K562 (cell line): ENCODE measurements around the gene FGR. TPM values are rescaled to one million over a fixed set of nuclear protein-coding genes. Genes with fewer than 3 reads are reported as not detected.

Experiments used
- ATAC-seq: fragments of 200-7000 bp; cut with Tn5 transposase; 3 replicates; pipeline ENCODE4 v1.9.1; 2020; ENCODE audit warnings: moderate library complexity
- BruUV-seq: library from RNA; stranded (reverse); fragments of 400-500 nt; replicated peaks from 2 replicates; lab custom pipeline; 2021; lab: Mats Ljungman, UMichigan
- CTCF ChIA-PET: fragments of 300-600 bp; formaldehyde crosslinking; extraction: SDS; loops from one replicate; lab custom pipeline; 2021; ENCODE audit warnings: low intra/inter-chr PET ratio; lab: Yijun Ruan, JAX
- POLR2A ChIA-PET: fragments of 300-600, 350-650 bp; sonication (Branson Sonifier 250); formaldehyde crosslinking; extraction: SDS; loops from one replicate; lab custom pipeline; 2021; ENCODE audit warnings: antibody characterized with exemption, inconsistent platforms; lab: Yijun Ruan, JAX
- DNase-seq, 4 experiments: peaks; one replicate each; pipeline versions ENCODE4 v3.0.0 to v3.0.0-alpha.2; 2011 to 2018; ENCODE audit warnings: low spot score in 3 of 4, mixed read lengths in 3 of 4; ENCODE audit errors: extremely low read depth in 1 of 4
- FAIRE-seq: peaks from 2 replicates; lab custom pipeline; 2011; peaks lifted over from hg19 to GRCh38; lab: Jason Lieb, UNC
- H2AFZ ChIP-seq: 2 replicates; pipeline ENCODE4 v1.6.0; 2011; ENCODE audit warnings: low read depth, low read length, control low read depth, inconsistent platforms
- H3K27ac ChIP-seq: fragments of 200-600 bp; 3 replicates; pipeline ENCODE4 v1.8.0; 2011; ENCODE audit warnings: low read depth, mild to moderate bottlenecking, control low read depth, inconsistent platforms, low read length, moderate library complexity, mixed read lengths; ENCODE audit errors: extremely low read depth
- H3K27me3 ChIP-seq, 2 experiments: fragments of 300-600 bp in 1 of 2; 2 replicates in 1 of 2; 3 replicates in 1 of 2; pipeline versions ENCODE4 v1.6.0 to v1.8.0; 2011; ENCODE audit warnings: inconsistent platforms in 2 of 2, low read length in 2 of 2, mild to moderate bottlenecking in 1 of 2, mixed read lengths in 1 of 2, moderate library complexity in 1 of 2; ENCODE audit not compliant: control insufficient read depth in 2 of 2, insufficient read depth in 2 of 2
- H3K36me3 ChIP-seq: fragments of 300-600 bp; 3 replicates; pipeline ENCODE4 v1.8.0; 2011; ENCODE audit warnings: mild to moderate bottlenecking, low read length, inconsistent platforms; ENCODE audit not compliant: control insufficient read depth, insufficient read depth
- H3K4me1 ChIP-seq, 2 experiments: fragments of 200-600 bp in 1 of 2; replicated peaks in 1 of 2; 2 replicates in 1 of 2; 3 replicates in 1 of 2; pipeline versions ENCODE4 v1.5.1 to v1.8.0; 2011; ENCODE audit warnings: inconsistent platforms in 2 of 2, low read length in 2 of 2, mild to moderate bottlenecking in 1 of 2, mixed read lengths in 1 of 2, moderate library complexity in 1 of 2; ENCODE audit not compliant: control insufficient read depth in 2 of 2, insufficient read depth in 2 of 2
- H3K4me2 ChIP-seq: 2 replicates; pipeline ENCODE4 v1.6.1; 2011; ENCODE audit warnings: low read length, control low read depth, inconsistent platforms, mixed read lengths; ENCODE audit not compliant: insufficient read depth
- H3K4me3 ChIP-seq: fragments of 200-600 bp; sonication (generic), shearing (Covaris generic); 2 replicates; pipeline ENCODE4 v1.5.1; 2016; ENCODE audit warnings: control low read depth, inconsistent platforms
- H3K79me2 ChIP-seq: fragments of 200-600 bp; 3 replicates; pipeline ENCODE4 v1.8.0; 2011; ENCODE audit warnings: low read length, inconsistent platforms; ENCODE audit not compliant: control insufficient read depth, insufficient read depth
- H3K9ac ChIP-seq, 2 experiments: 2 replicates each; pipeline versions ENCODE4 v1.6.0 to v1.6.1; 2011; ENCODE audit warnings: low read depth in 2 of 2, low read length in 2 of 2, control low read depth in 1 of 2, inconsistent platforms in 1 of 2, mild to moderate bottlenecking in 1 of 2, mixed read lengths in 1 of 2; ENCODE audit not compliant: insufficient read depth in 1 of 2
- H3K9me1 ChIP-seq: one replicate; pipeline ENCODE4 v1.6.0; 2011; ENCODE audit warnings: inconsistent platforms, mild to moderate bottlenecking, low read length, moderate library complexity; ENCODE audit not compliant: control insufficient read depth, insufficient read depth
- H3K9me3 ChIP-seq: replicated peaks from 2 replicates; pipeline ENCODE4 v1.5.1; 2011; ENCODE audit warnings: low read depth, low read length, inconsistent platforms; ENCODE audit not compliant: control insufficient read depth, insufficient read depth
- H4K20me1 ChIP-seq: replicated peaks from 2 replicates; pipeline ENCODE4 v1.6.1; 2011; ENCODE audit warnings: low read length, inconsistent platforms, mixed read lengths; ENCODE audit not compliant: control insufficient read depth, insufficient read depth
- BHLHE40 ChIP-seq: IDR thresholded peaks from 2 replicates; pipeline ENCODE4 v1.6.1; 2011; ENCODE audit warnings: low read length, improper control_type of control experiment
- CC2D1A ChIP-seq: fragments of 450-650 bp; IDR thresholded peaks from 2 replicates; pipeline ENCODE4 v1.6.1; 2017; ENCODE audit warnings: mild to moderate bottlenecking
- CHD4 ChIP-seq: fragments of 200-600 bp; sonication (generic); IDR thresholded peaks from 3 replicates; pipeline ENCODE4 v1.6.1; 2012; ENCODE audit warnings: low read depth, mild to moderate bottlenecking, mixed read lengths, low read length, inconsistent platforms; ENCODE audit not compliant: insufficient read depth, insufficient replicate concordance, poor library complexity, severe bottlenecking
- DACH1 ChIP-seq: fragments of 450-650 bp; IDR thresholded peaks from 2 replicates; pipeline ENCODE4 v1.6.1; 2018; ENCODE audit not compliant: partially characterized antibody
- NR2C1 ChIP-seq, 2 experiments: fragments of 450-650 bp; IDR thresholded peaks; 2 replicates each; pipeline ENCODE4 v1.6.1; 2017; ENCODE audit warnings: mild to moderate bottlenecking in 2 of 2, antibody characterized with exemption in 1 of 2, inconsistent platforms in 1 of 2, missing compliant biosample characterization in 1 of 2, missing genetic modification characterization in 1 of 2
- NR2C2 ChIP-seq, 2 experiments: fragments of 200-800 bp in 1 of 2; sonication (Bioruptor generic) in 1 of 2; sonication (generic) in 1 of 2; formaldehyde crosslinking in 1 of 2; IDR thresholded peaks; 2 replicates each; pipeline versions ENCODE4 v1.6.1 to v1.8.0; 2016 to 2022; ENCODE audit warnings: mild to moderate bottlenecking in 1 of 2, missing compliant biosample characterization in 1 of 2, missing genetic modification characterization in 1 of 2, missing genetic modification reagents in 1 of 2
- POLR3G ChIP-seq: IDR thresholded peaks from 2 replicates; pipeline ENCODE4 v1.6.1; 2011; ENCODE audit not compliant: insufficient read length, insufficient replicate concordance; ENCODE audit errors: extremely low read depth
- ZBTB7A ChIP-seq: IDR thresholded peaks from 2 replicates; pipeline ENCODE4 v1.6.1; 2011; ENCODE audit warnings: low read depth, mild to moderate bottlenecking, low read length, moderate library complexity, borderline replicate concordance; ENCODE audit not compliant: control insufficient read depth
- ZEB2 ChIP-seq: fragments of 450-650 bp; IDR thresholded peaks from 2 replicates; pipeline ENCODE4 v1.6.1; 2016
- ZFX ChIP-seq: sonication (generic); formaldehyde crosslinking; IDR thresholded peaks from 2 replicates; pipeline ENCODE4 v1.8.0; 2022; ENCODE audit warnings: mild to moderate bottlenecking, missing genetic modification reagents, moderate library complexity
- ZNF696 ChIP-seq: fragments of 250-450 bp; sonication (Bioruptor Pico); conservative IDR thresholded peaks from 2 replicates; pipeline ENCODE4 v1.4.0; 2020; ENCODE audit warnings: mild to moderate bottlenecking, moderate library complexity
- WGBS: fragments of 100-300 bp; shearing (Covaris generic); methylation state at CpG from one replicate; pipeline ENCODE4 v1.1.6; 2016; ENCODE audit warnings: low coverage, mixed read lengths; ENCODE audit not compliant: insufficient coverage; ENCODE audit errors: missing lambda C conversion rate; 5-methylcytosine and 5-hydroxymethylcytosine counted together
- in situ Hi-C: fragments of 300-500 bp; cut with MboI; formaldehyde crosslinking; loops from 4 replicates; pipeline ENCODE4 v1.15.0; 2018; ENCODE audit warnings: inconsistent platforms, mixed read lengths
- intact Hi-C: fragments of 100-400 bp; cut with micrococcal nuclease; formaldehyde crosslinking; loops from 2 replicates; pipeline ENCODE4 v1.14.2; 2022
- polyA plus RNA-seq, 8 experiments: library from polyadenylated mRNA; depleted of rRNA in 4 of 8; stranded (reverse) in 5 of 8; unstranded in 3 of 8; fragments of >200 nt; fragmentation: Nextera tagmentation in 2 of 8; fragmentation: Illumina TruSeq in 1 of 8; extraction: Ambion mirVana in 2 of 8; extraction: Trizol in 1 of 8; gene quantifications; 2 replicates each; pipeline versions ENCODE4 v1.2.1 to v1.2.3, GENCODE V29; 2011 to 2014; ENCODE audit warnings: inconsistent platforms in 1 of 8, missing spikeins in 1 of 8
- total RNA-seq, 7 experiments: library from RNA; depleted of rRNA in 6 of 7; stranded (reverse); fragments of >200 nt in 6 of 7; fragmentation: Illumina TruSeq in 2 of 7; extraction: Trizol in 2 of 7; gene quantifications; 2 replicates each; pipeline versions ENCODE4 v1.2.1 to v1.2.3, GENCODE V29; 2011 to 2021; ENCODE audit warnings: low replicate concordance in 1 of 7
- TF ChIP-seq, protein P1 (sequence below): sonication (generic); formaldehyde crosslinking; IDR thresholded peaks from 2 replicates; pipeline ENCODE4 v1.9.0; 2022; ENCODE audit warnings: mild to moderate bottlenecking, missing genetic modification reagents

Gene FGR
- total and polyA plus RNA-seq, 9 of the 15 experiments (the other 6 are each of a cell fraction or from before 2014, with no cell fraction given) = 0.04 to 0.11 TPM; not detected in 7

DNA sequence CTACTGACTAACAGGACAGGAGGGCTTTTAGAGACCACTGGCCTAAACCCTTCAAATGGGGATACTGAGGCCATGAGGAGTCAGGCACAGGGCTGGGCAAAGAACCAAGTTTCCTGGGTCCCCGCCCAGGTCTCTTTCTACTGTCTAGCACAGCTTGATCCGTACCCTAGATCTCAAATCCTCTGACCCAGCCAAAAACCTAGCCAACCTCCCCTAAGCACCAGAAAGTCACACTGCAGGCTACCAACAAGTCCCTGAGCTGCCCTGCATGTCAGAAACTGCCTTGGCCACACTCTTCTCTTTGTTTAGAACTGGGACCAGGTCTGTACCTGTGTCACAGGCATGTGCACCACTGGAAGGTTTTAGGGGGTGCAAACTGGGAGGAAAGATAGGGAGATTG is 64.6 kb downstream of the FGR start:
- intact Hi-C loops (no loop called here), in situ Hi-C loops (no loop called here)
- H3K9me3 ChIP-seq = no peaks in the 10 kb centered on the region
- H3K9ac ChIP-seq = peak overlapping the region in 1 of 2 experiments; percentile 88; a peak in 1 of 4 replicates
- H3K9me1 ChIP-seq = peaks cover 7% of the 10 kb centered on the region
- 38% methylated on average over 2 of the region's 2 CpGs for WGBS
- ATAC-seq (no peak), FAIRE-seq (no peak), DNase-seq (no peak)
- no peak overlapping the region for H3K4me3 ChIP-seq
- no peak for TF ChIP-seq POLR3G
- 0 out of 2 replicates have a peak, but pooled peaks have one; percentile 11 for TF ChIP-seq ZFX
- no peak for TF ChIP-seq ZNF696
- peaks cover 15% of the 10 kb centered on the region; the same call in 2 of the 3 replicates for H3K36me3 ChIP-seq
- H3K27me3 ChIP-seq = no peaks in the 10 kb centered on the region
- H4K20me1 ChIP-seq = peaks cover 37% of the 10 kb centered on the region
- no peak overlapping the region for H3K4me2 ChIP-seq
- H3K4me1 ChIP-seq = peaks cover 69 to 95% of the 10 kb centered on the region in 2 experiments
- H2AFZ ChIP-seq = no peak overlapping the region
- H3K27ac ChIP-seq = peak overlapping the region; percentile 20; the same call in 1 of the 3 replicates
- peaks cover 79% of the 10 kb centered on the region for H3K79me2 ChIP-seq
- CTCF ChIA-PET = no interaction called here
- BruUV-seq = no TSS peak
- POLR2A ChIA-PET = interaction anchor here (0.6 to 4.8 kb wide), 5 partner anchors 12 to 115 kb away, joined by 3 to 29 read pairs (median 4); partner anchors contain the start of gene AHDC1

DNA sequence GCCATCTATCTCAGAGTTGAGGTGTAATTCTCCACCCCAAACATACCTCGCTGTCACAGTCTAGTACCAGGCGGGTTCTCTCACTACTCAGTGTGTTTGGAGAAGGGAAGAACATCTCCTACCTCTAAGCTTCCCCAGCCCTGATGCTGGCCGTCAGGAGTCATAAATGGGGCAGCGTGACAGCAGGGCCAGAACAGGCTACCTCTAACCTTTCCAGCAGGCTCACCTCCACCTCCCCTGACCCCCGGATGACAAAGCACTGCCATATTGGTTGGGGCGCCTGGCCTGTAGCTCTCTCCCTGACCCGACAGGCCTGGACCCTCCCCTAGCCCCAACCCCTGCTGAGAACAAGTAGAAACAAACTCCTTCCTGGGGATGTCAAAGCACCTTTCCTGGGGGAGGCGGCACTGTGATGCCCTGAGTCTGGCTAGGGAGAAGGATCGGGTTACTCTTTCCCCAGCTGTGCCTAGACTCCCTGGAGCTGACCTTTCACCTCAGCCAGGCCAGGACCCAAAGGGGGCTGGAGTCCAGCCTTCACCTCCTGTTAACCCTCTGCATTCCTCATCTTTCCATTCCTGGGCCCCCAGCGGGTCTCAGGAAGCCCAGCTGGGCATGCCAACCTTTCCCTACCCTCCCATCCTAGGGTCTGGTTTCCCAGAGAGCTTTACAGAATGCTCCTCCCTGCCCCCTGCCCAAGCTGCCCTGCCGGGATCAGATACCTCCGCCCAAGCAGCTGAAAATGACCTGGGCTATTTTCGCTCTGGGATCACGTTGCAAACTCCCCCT is 65.3 kb downstream of the FGR start:
- peaks cover 17% of the 10 kb centered on the region; the same call in 2 of the 3 replicates for H3K36me3 ChIP-seq
- no peak overlapping the region for H2AFZ ChIP-seq
- H3K27ac ChIP-seq = peak overlapping the region; percentile 47
- peaks cover 78% of the 10 kb centered on the region for H3K79me2 ChIP-seq
- POLR2A ChIA-PET = interaction anchor here (0.6 to 4.8 kb wide), 6 partner anchors 12 to 114 kb away, joined by 3 to 29 read pairs (median 3); partner anchors contain the start of gene AHDC1
- no peak for ATAC-seq
- DNase-seq = peak; percentile 55 to 71 (median 56)
- WGBS = 35% methylated on average over 14 of the region's 14 CpGs
- H3K9me1 ChIP-seq = peaks cover 7% of the 10 kb centered on the region
- H3K27me3 ChIP-seq = no peaks in the 10 kb centered on the region
- BruUV-seq = no TSS peak
- H3K4me2 ChIP-seq = peak overlapping the region; percentile 37
- peak; percentile 32 for FAIRE-seq
- no peaks in the 10 kb centered on the region for H3K9me3 ChIP-seq
- CTCF ChIA-PET = interaction anchor here (0.7 to 1.8 kb wide), 2 partner anchors 36 to 266 kb away, joined by 3 to 6 read pairs; no protein-coding TSS in a partner anchor
- H3K4me1 ChIP-seq = peaks cover 70 to 95% of the 10 kb centered on the region in 2 experiments
- no peak overlapping the region for H3K4me3 ChIP-seq
- peaks cover 37% of the 10 kb centered on the region for H4K20me1 ChIP-seq
- intact Hi-C loops = no loop called here
- peak overlapping the region in 1 of 2 experiments; percentile 88; a peak in 2 of 4 replicates for H3K9ac ChIP-seq
- in situ Hi-C loops = no loop called here
- TF ChIP-seq NR2C1 (IDR thresholded peaks at IDR 0.05) (peak; percentile 86), NR2C1 (tag; IDR thresholded peaks at IDR 0.05) (peak; percentile 82), ZBTB7A (peak; percentile 29; the same call in 1 of the 2 replicates), NR2C2 (CRISPR knock-in tag; IDR thresholded peaks at IDR 0.05) (no peak), NR2C2 (tag; IDR thresholded peaks at IDR 0.05) (peak; percentile 31; the same call in 1 of the 2 replicates), CC2D1A (no peak), BHLHE40 (no peak), CHD4 (no peak), DACH1 (peak; percentile 50), ZEB2 (no peak)
- TF ChIP-seq, protein P1, sequence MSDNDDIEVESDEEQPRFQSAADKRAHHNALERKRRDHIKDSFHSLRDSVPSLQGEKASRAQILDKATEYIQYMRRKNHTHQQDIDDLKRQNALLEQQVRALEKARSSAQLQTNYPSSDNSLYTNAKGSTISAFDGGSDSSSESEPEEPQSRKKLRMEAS = peak; percentile 40; the same call in 1 of the 2 replicates
